Measurements from ENCODE around the gene CHD2.

Gene CHD2

GRCh38 chr15:92971081-92971480, 71.0 kb downstream of the CHD2 start:
- no peak overlapping the region for H3K4me3 ChIP-seq (ENCODE audit: low read depth in 1 of 2, low read length in 2 of 2)
- peaks cover 51 to 92% of the 10 kb centered on the region in 2 donors for H3K36me3 ChIP-seq (ENCODE audit: control insufficient read depth in 1 of 2, insufficient read depth in 2 of 2, low read length in 2 of 2)
- no peak overlapping the region for H3K9ac ChIP-seq (ENCODE audit: low read depth in 1 of 2, low read length in 2 of 2)
- H3K27ac ChIP-seq (ENCODE audit: low read depth, low read length) = no peak overlapping the region
- H3K4me1 ChIP-seq (ENCODE audit: control insufficient read depth in 1 of 2, insufficient read depth in 2 of 2, low read length in 2 of 2) = no peaks in the 10 kb centered on the region
- no peaks in the 10 kb centered on the region for H3K27me3 ChIP-seq (ENCODE audit: control insufficient read depth in 1 of 2, insufficient read depth in 2 of 2, low read length in 2 of 2)
- no peaks in the 10 kb centered on the region for H3K9me3 ChIP-seq (ENCODE audit: control insufficient read depth in 1 of 2, low read length in 2 of 2)

GRCh38 chr15:92971713-92972112, 71.6 kb downstream of the CHD2 start:
- Histone ChIP-seq H3K4me3 (ENCODE audit: low read depth in 1 of 2, low read length in 2 of 2) (no peak overlapping the region), H3K4me1 (ENCODE audit: control insufficient read depth in 1 of 2, insufficient read depth in 2 of 2, low read length in 2 of 2) (no peaks in the 10 kb centered on the region), H3K27ac (ENCODE audit: low read depth, low read length) (no peak overlapping the region), H3K9ac (ENCODE audit: low read depth in 1 of 2, low read length in 2 of 2) (no peak overlapping the region), H3K36me3 (ENCODE audit: control insufficient read depth in 1 of 2, insufficient read depth in 2 of 2, low read length in 2 of 2) (peaks cover 56 to 86% of the 10 kb centered on the region in 2 donors), H3K27me3 (ENCODE audit: control insufficient read depth in 1 of 2, insufficient read depth in 2 of 2, low read length in 2 of 2) (no peaks in the 10 kb centered on the region), H3K9me3 (ENCODE audit: control insufficient read depth in 1 of 2, low read length in 2 of 2) (no peaks in the 10 kb centered on the region)

GRCh38 chr15:92974183-92974915, 74.2 kb downstream of the CHD2 start:
- Histone ChIP-seq H3K36me3 (ENCODE audit: control insufficient read depth in 1 of 2, insufficient read depth in 2 of 2, low read length in 2 of 2) (peaks cover 67 to 84% of the 10 kb centered on the region in 2 donors), H3K9me3 (ENCODE audit: control insufficient read depth in 1 of 2, low read length in 2 of 2) (no peaks in the 10 kb centered on the region), H3K4me1 (ENCODE audit: control insufficient read depth in 1 of 2, insufficient read depth in 2 of 2, low read length in 2 of 2) (peaks cover 0 to 6% of the 10 kb centered on the region in 2 donors), H3K4me3 (ENCODE audit: low read depth in 1 of 2, low read length in 2 of 2) (no peak overlapping the region), H3K9ac (ENCODE audit: low read depth in 1 of 2, low read length in 2 of 2) (no peak overlapping the region), H3K27me3 (ENCODE audit: control insufficient read depth in 1 of 2, insufficient read depth in 2 of 2, low read length in 2 of 2) (no peaks in the 10 kb centered on the region), H3K27ac (ENCODE audit: low read depth, low read length) (no peak overlapping the region)

- Histone ChIP-seq H3K36me3 (ENCODE audit: control insufficient read depth in 1 of 2, insufficient read depth in 2 of 2, low read length in 2 of 2) (peaks cover 66 to 86% of the 10 kb centered on the region in 2 donors), H3K9ac (ENCODE audit: low read depth in 1 of 2, low read length in 2 of 2) (no peak overlapping the region), H3K4me1 (ENCODE audit: control insufficient read depth in 1 of 2, insufficient read depth in 2 of 2, low read length in 2 of 2) (peaks cover 0 to 6% of the 10 kb centered on the region in 2 donors)
Observed at GRCh38 chr15:92979011-92979701, 79.0 kb downstream of the CHD2 start.

GRCh38 chr15:92981333-92981732, 81.2 kb downstream of the CHD2 start:
- Histone ChIP-seq H3K9me3 (ENCODE audit: control insufficient read depth in 1 of 2, low read length in 2 of 2) (no peaks in the 10 kb centered on the region), H3K4me3 (ENCODE audit: low read depth in 1 of 2, low read length in 2 of 2) (no peak overlapping the region), H3K27me3 (ENCODE audit: control insufficient read depth in 1 of 2, insufficient read depth in 2 of 2, low read length in 2 of 2) (no peaks in the 10 kb centered on the region), H3K9ac (ENCODE audit: low read depth in 1 of 2, low read length in 2 of 2) (no peak overlapping the region), H3K27ac (ENCODE audit: low read depth, low read length) (no peak overlapping the region), H3K4me1 (ENCODE audit: control insufficient read depth in 1 of 2, insufficient read depth in 2 of 2, low read length in 2 of 2) (peaks cover 0 to 6% of the 10 kb centered on the region in 2 donors), H3K36me3 (ENCODE audit: control insufficient read depth in 1 of 2, insufficient read depth in 2 of 2, low read length in 2 of 2) (peaks cover 74 to 87% of the 10 kb centered on the region in 2 donors)

More at GRCh38 chr15:92979011-92979701, 79.0 kb downstream of the CHD2 start:
- H3K4me3 ChIP-seq (ENCODE audit: low read depth in 1 of 2, low read length in 2 of 2) = no peak overlapping the region
- no peaks in the 10 kb centered on the region for H3K27me3 ChIP-seq (ENCODE audit: control insufficient read depth in 1 of 2, insufficient read depth in 2 of 2, low read length in 2 of 2)
- H3K9me3 ChIP-seq (ENCODE audit: control insufficient read depth in 1 of 2, low read length in 2 of 2) = no peaks in the 10 kb centered on the region
- H3K27ac ChIP-seq (ENCODE audit: low read depth, low read length) = no peak overlapping the region

- peaks cover 57 to 84% of the 10 kb centered on the region in 2 donors for H3K36me3 ChIP-seq (ENCODE audit: control insufficient read depth in 1 of 2, insufficient read depth in 2 of 2, low read length in 2 of 2)
- H3K4me1 ChIP-seq (ENCODE audit: control insufficient read depth in 1 of 2, insufficient read depth in 2 of 2, low read length in 2 of 2) = peaks cover 0 to 2% of the 10 kb centered on the region in 2 donors
- H3K27me3 ChIP-seq (ENCODE audit: control insufficient read depth in 1 of 2, insufficient read depth in 2 of 2, low read length in 2 of 2) = no peaks in the 10 kb centered on the region
- H3K9ac ChIP-seq (ENCODE audit: low read depth in 1 of 2, low read length in 2 of 2) = no peak overlapping the region
- H3K4me3 ChIP-seq (ENCODE audit: low read depth in 1 of 2, low read length in 2 of 2) = no peak overlapping the region
- no peaks in the 10 kb centered on the region for H3K9me3 ChIP-seq (ENCODE audit: control insufficient read depth in 1 of 2, low read length in 2 of 2)
- no peak overlapping the region for H3K27ac ChIP-seq (ENCODE audit: low read depth, low read length)
Observed at GRCh38 chr15:92984161-92984560, 84.0 kb downstream of the CHD2 start.

- H3K27ac ChIP-seq (ENCODE audit: low read depth, low read length) = no peak overlapping the region
- H3K9ac ChIP-seq (ENCODE audit: low read depth in 1 of 2, low read length in 2 of 2) = no peak overlapping the region
- H3K9me3 ChIP-seq (ENCODE audit: control insufficient read depth in 1 of 2, low read length in 2 of 2) = no peaks in the 10 kb centered on the region
- H3K27me3 ChIP-seq (ENCODE audit: control insufficient read depth in 1 of 2, insufficient read depth in 2 of 2, low read length in 2 of 2) = no peaks in the 10 kb centered on the region
- no peak overlapping the region for H3K4me3 ChIP-seq (ENCODE audit: low read depth in 1 of 2, low read length in 2 of 2)
- no peaks in the 10 kb centered on the region for H3K4me1 ChIP-seq (ENCODE audit: control insufficient read depth in 1 of 2, insufficient read depth in 2 of 2, low read length in 2 of 2)
- peaks cover 51 to 81% of the 10 kb centered on the region in 2 donors for H3K36me3 ChIP-seq (ENCODE audit: control insufficient read depth in 1 of 2, insufficient read depth in 2 of 2, low read length in 2 of 2)
Observed at GRCh38 chr15:92989470-92989869, 89.3 kb downstream of the CHD2 start.

GRCh38 chr15:92990031-92990430, 89.9 kb downstream of the CHD2 start:
- Histone ChIP-seq H3K4me3 (ENCODE audit: low read depth in 1 of 2, low read length in 2 of 2) (no peak overlapping the region), H3K9me3 (ENCODE audit: control insufficient read depth in 1 of 2, low read length in 2 of 2) (no peaks in the 10 kb centered on the region), H3K4me1 (ENCODE audit: control insufficient read depth in 1 of 2, insufficient read depth in 2 of 2, low read length in 2 of 2) (no peaks in the 10 kb centered on the region), H3K36me3 (ENCODE audit: control insufficient read depth in 1 of 2, insufficient read depth in 2 of 2, low read length in 2 of 2) (peaks cover 50 to 77% of the 10 kb centered on the region in 2 donors), H3K9ac (ENCODE audit: low read depth in 1 of 2, low read length in 2 of 2) (no peak overlapping the region), H3K27me3 (ENCODE audit: control insufficient read depth in 1 of 2, insufficient read depth in 2 of 2, low read length in 2 of 2) (no peaks in the 10 kb centered on the region), H3K27ac (ENCODE audit: low read depth, low read length) (no peak overlapping the region)

GRCh38 chr15:92992720-92993119, 92.6 kb downstream of the CHD2 start:
- no peaks in the 10 kb centered on the region for H3K27me3 ChIP-seq (ENCODE audit: control insufficient read depth in 1 of 2, insufficient read depth in 2 of 2, low read length in 2 of 2)
- H3K36me3 ChIP-seq (ENCODE audit: control insufficient read depth in 1 of 2, insufficient read depth in 2 of 2, low read length in 2 of 2) = peaks cover 62 to 76% of the 10 kb centered on the region in 2 donors
- H3K9ac ChIP-seq (ENCODE audit: low read depth in 1 of 2, low read length in 2 of 2) = no peak overlapping the region
- H3K4me3 ChIP-seq (ENCODE audit: low read depth in 1 of 2, low read length in 2 of 2) = no peak overlapping the region
- no peaks in the 10 kb centered on the region for H3K4me1 ChIP-seq (ENCODE audit: control insufficient read depth in 1 of 2, insufficient read depth in 2 of 2, low read length in 2 of 2)
- H3K27ac ChIP-seq (ENCODE audit: low read depth, low read length) = no peak overlapping the region
- no peaks in the 10 kb centered on the region for H3K9me3 ChIP-seq (ENCODE audit: control insufficient read depth in 1 of 2, low read length in 2 of 2)

- H3K4me3 ChIP-seq (ENCODE audit: low read depth in 1 of 2, low read length in 2 of 2) = no peak overlapping the region
- H3K9me3 ChIP-seq (ENCODE audit: control insufficient read depth in 1 of 2, low read length in 2 of 2) = no peaks in the 10 kb centered on the region
- H3K27me3 ChIP-seq (ENCODE audit: control insufficient read depth in 1 of 2, insufficient read depth in 2 of 2, low read length in 2 of 2) = no peaks in the 10 kb centered on the region
- H3K27ac ChIP-seq (ENCODE audit: low read depth, low read length) = no peak overlapping the region
- no peaks in the 10 kb centered on the region for H3K4me1 ChIP-seq (ENCODE audit: control insufficient read depth in 1 of 2, insufficient read depth in 2 of 2, low read length in 2 of 2)
- peaks cover 69 to 80% of the 10 kb centered on the region in 2 donors for H3K36me3 ChIP-seq (ENCODE audit: control insufficient read depth in 1 of 2, insufficient read depth in 2 of 2, low read length in 2 of 2)
- no peak overlapping the region for H3K9ac ChIP-seq (ENCODE audit: low read depth in 1 of 2, low read length in 2 of 2)
Observed at GRCh38 chr15:92997821-92998220, 97.7 kb downstream of the CHD2 start.
